Measurements from ENCODE around the gene SAMD4B.
"Not testable (repeated sequence)": the region's sequence is repeated elsewhere in the genome, so short reads cannot be mapped to it uniquely, and the experiment has no call there.

The SAMD4B gene

GRCh38 chr19:39365531-39365930 is 23.3 kb downstream of the SAMD4B start:
- DNase-seq (ENCODE audit: low spot score), result no peak

- no peak for DNase-seq (ENCODE audit: low spot score)
Observed at GRCh38 chr19:39369200-39369599, 27.0 kb downstream of the SAMD4B start.

- DNase-seq (ENCODE audit: low spot score), result no peak
Observed at GRCh38 chr19:39370735-39371134, 28.5 kb downstream of the SAMD4B start.

GRCh38 chr19:39372047-39372802 is 30.0 kb downstream of the SAMD4B start:
- DNase-seq (ENCODE audit: low spot score), result peak; percentile 98

GRCh38 chr19:39372941-39373340 is 30.7 kb downstream of the SAMD4B start:
- peak; percentile 26 for DNase-seq (ENCODE audit: low spot score)

- no peak for DNase-seq (ENCODE audit: low spot score)
Observed at GRCh38 chr19:39375929-39376328, 33.7 kb downstream of the SAMD4B start.

GRCh38 chr19:39377373-39378362 is 35.4 kb downstream of the SAMD4B start:
- DNase-seq (ENCODE audit: low spot score), result no peak

- DNase-seq (ENCODE audit: low spot score), result not testable (repeated sequence)
Observed at GRCh38 chr19:39379366-39379765, 37.1 kb downstream of the SAMD4B start.

- no peak for DNase-seq (ENCODE audit: low spot score)
Observed at GRCh38 chr19:39379865-39380396, 37.7 kb downstream of the SAMD4B start.

- no peak for DNase-seq (ENCODE audit: low spot score)
Observed at GRCh38 chr19:39380521-39381502, 38.6 kb downstream of the SAMD4B start.

GRCh38 chr19:39381910-39382611 is 39.8 kb downstream of the SAMD4B start:
- DNase-seq (ENCODE audit: low spot score), result no peak

GRCh38 chr19:39382991-39383828 is 41.0 kb downstream of the SAMD4B start:
- no peak for DNase-seq (ENCODE audit: low spot score)

GRCh38 chr19:39384839-39385568 is 42.8 kb downstream of the SAMD4B start:
- DNase-seq (ENCODE audit: low spot score), result no peak

- DNase-seq (ENCODE audit: low spot score), result no peak
Observed at GRCh38 chr19:39385629-39386411, 43.6 kb downstream of the SAMD4B start.

GRCh38 chr19:39386557-39386956 is 44.3 kb downstream of the SAMD4B start:
- DNase-seq (ENCODE audit: low spot score), result no peak

GRCh38 chr19:39388657-39389056 is 46.4 kb downstream of the SAMD4B start:
- DNase-seq (ENCODE audit: low spot score), result no peak

GRCh38 chr19:39389631-39390414 is 47.6 kb downstream of the SAMD4B start:
- DNase-seq (ENCODE audit: low spot score), result no peak

- no peak for DNase-seq (ENCODE audit: low spot score)
Observed at GRCh38 chr19:39390451-39390750, 48.2 kb downstream of the SAMD4B start.
